Cardiac septum (tissue), 1 donor: ENCODE measurements around the gene DENND4A. TPM values are rescaled to one million over a fixed set of nuclear protein-coding genes. Genes with fewer than 3 reads are reported as not detected.

ENCODE experiments used
- DNase-seq: peaks from one replicate; pipeline ENCODE4 v3.0.0-alpha.2; 2020; ENCODE audit warnings: low spot score
- intact Hi-C: fragments of 100-400 bp; cut with DNase I; formaldehyde crosslinking; loops from one replicate; pipeline ENCODE4 v1.14.0; 2022
- total RNA-seq: library from RNA; stranded (reverse); fragmentation: NEBNext Ultra II Directional; extraction: Animal tissue kit (Norgen Biotek cat#: 25700); gene quantifications from one replicate; pipeline ENCODE4 v1.2.1, GENCODE V29; 2021
- donor health status: DM: no; HTN: no; CAD: no.

Gene DENND4A
- total RNA-seq, 1 donor from 2014 or later, result 19.1 TPM

GRCh38 chr15:65651831-65652749 is 140.0 kb downstream of the DENND4A start:
- no peak for DNase-seq
- intact Hi-C loops, result no loop called here

- DNase-seq, result no peak
- intact Hi-C loops, result no loop called here
These were observed 141.1 kb downstream of the DENND4A start for GRCh38 chr15:65651042-65651322.

GRCh38 chr15:65650312-65651041 is 141.6 kb downstream of the DENND4A start:
- intact Hi-C loops, result no loop called here
- DNase-seq, result no peak

- intact Hi-C loops, result no loop called here
- DNase-seq, result no peak
These were observed 145.6 kb downstream of the DENND4A start for GRCh38 chr15:65646486-65646885.

- DNase-seq, result no peak
- intact Hi-C loops, result no loop called here
These were observed 146.7 kb downstream of the DENND4A start for GRCh38 chr15:65645392-65645791.

- DNase-seq, result no peak
- intact Hi-C loops, result no loop called here
These were observed 147.8 kb downstream of the DENND4A start for GRCh38 chr15:65644282-65644681.

GRCh38 chr15:65642594-65642993 is 149.5 kb downstream of the DENND4A start:
- intact Hi-C loops, result no loop called here
- DNase-seq, result no peak

- DNase-seq, result no peak
- intact Hi-C loops, result no loop called here
These were observed 150.2 kb downstream of the DENND4A start for GRCh38 chr15:65641768-65642475.

- intact Hi-C loops, result loop anchor here (5.0 to 10.0 kb wide), 2 partner anchors 218 to 655 kb away; partner anchors contain the start of gene DIS3L
- no peak for DNase-seq
These were observed 152.6 kb downstream of the DENND4A start for GRCh38 chr15:65639509-65639908.

GRCh38 chr15:65638681-65639089 is 153.4 kb downstream of the DENND4A start:
- intact Hi-C loops, result loop anchor here (5.0 to 10.0 kb wide), 2 partner anchors 219 to 656 kb away; partner anchors contain the start of gene DIS3L
- no peak for DNase-seq

GRCh38 chr15:65638109-65638508 is 154.0 kb downstream of the DENND4A start:
- intact Hi-C loops, result loop anchor here (5.0 to 10.0 kb wide), 2 partner anchors 219 to 657 kb away; partner anchors contain the start of gene DIS3L
- DNase-seq, result no peak

- intact Hi-C loops, result loop anchor here (10.0 kb wide), 1 partner anchor 660 kb away; the partner anchor contains the start of gene DIS3L
- no peak for DNase-seq
These were observed 157.7 kb downstream of the DENND4A start for GRCh38 chr15:65634356-65634755.

- DNase-seq, result no peak
- intact Hi-C loops, result loop anchor here (10.0 kb wide), 1 partner anchor 661 kb away; the partner anchor contains the start of gene DIS3L
These were observed 158.3 kb downstream of the DENND4A start for GRCh38 chr15:65633752-65634151.

GRCh38 chr15:65632780-65633375 is 159.2 kb downstream of the DENND4A start:
- intact Hi-C loops, result loop anchor here (10.0 kb wide), 1 partner anchor 662 kb away; the partner anchor contains the start of gene DIS3L
- DNase-seq, result no peak

- DNase-seq, result no peak
- intact Hi-C loops, result loop anchor here (10.0 kb wide), 1 partner anchor 663 kb away; the partner anchor contains the start of gene DIS3L
These were observed 160.6 kb downstream of the DENND4A start for GRCh38 chr15:65631503-65631902.

GRCh38 chr15:65630760-65631159 is 161.3 kb downstream of the DENND4A start:
- DNase-seq, result no peak
- intact Hi-C loops, result loop anchor here (10.0 kb wide), 1 partner anchor 664 kb away; the partner anchor contains the start of gene DIS3L

GRCh38 chr15:65629548-65629947 is 162.5 kb downstream of the DENND4A start:
- DNase-seq, result no peak
- intact Hi-C loops, result no loop called here

GRCh38 chr15:65626856-65627255 is 165.2 kb downstream of the DENND4A start:
- DNase-seq, result no peak

GRCh38 chr15:65623103-65623502 is 169.0 kb downstream of the DENND4A start:
- intact Hi-C loops, result no loop called here
- DNase-seq, result no peak

More at GRCh38 chr15:65626856-65627255, 165.2 kb downstream of the DENND4A start:
- intact Hi-C loops, result no loop called here
